Measurements from ENCODE around the gene RPS6KA2. TPM values are rescaled to one million over a fixed set of nuclear protein-coding genes. Genes with fewer than 3 reads are reported as not detected.

The RPS6KA2 gene
- total and polyA plus RNA-seq, 2 experiments from 2014 or later = 12.5 to 25.3 TPM

GRCh38 chr6:166474721-166475565 lies 152.1 kb downstream of the RPS6KA2 start:
- ATAC-seq (no peak), DNase-seq (ENCODE audit: low spot score) (no peak)
- no peaks in the 10 kb centered on the region for H4K20me1 ChIP-seq (replicated peaks; ENCODE audit: insufficient read depth)
- no peaks in the 10 kb centered on the region for H3F3A ChIP-seq (replicated peaks; ENCODE audit: low read depth)
- no peaks in the 10 kb centered on the region for H3K9me2 ChIP-seq (ENCODE audit: insufficient read depth)
- no peak for TF ChIP-seq POLR2AphosphoS5 (IDR thresholded peaks at IDR 0.05; ENCODE audit: low read depth)
- TF ChIP-seq JUNB (IDR thresholded peaks at IDR 0.05; ENCODE audit: unreplicated experiment) = no peak
- TF ChIP-seq ZNF462 (CRISPR knock-in tag; IDR thresholded peaks at IDR 0.05) = no peak
- no peak for TF ChIP-seq ZNF331 (CRISPR knock-in tag; IDR thresholded peaks at IDR 0.05; ENCODE audit: low read depth)
- TF ChIP-seq CREB1 (CRISPR knock-in tag; IDR thresholded peaks at IDR 0.05; ENCODE audit: low read depth) = no peak
- TF ChIP-seq STAT1 (IDR thresholded peaks at IDR 0.05; ENCODE audit: unreplicated experiment) = no peak
- no peak for TF ChIP-seq REST (IDR thresholded peaks at IDR 0.05; ENCODE audit: unreplicated experiment)
- TF ChIP-seq ZNF114 (CRISPR knock-in tag; IDR thresholded peaks at IDR 0.05) = no peak
- TF ChIP-seq NANOG (IDR thresholded peaks at IDR 0.05; ENCODE audit: borderline replicate concordance) = no peak
- TF ChIP-seq ETS1 (IDR thresholded peaks at IDR 0.05) = no peak
- TF ChIP-seq EZH2 (IDR thresholded peaks at IDR 0.05; ENCODE audit: low read depth, unreplicated experiment) = no peak
- TF ChIP-seq EZH2phosphoT487 (IDR thresholded peaks at IDR 0.05; ENCODE audit: unreplicated experiment) = no peak
- TF ChIP-seq CTCF (conservative IDR thresholded peaks at IDR 0.05; ENCODE audit: low read depth in 2 of 2) = no peak
- no peak overlapping the region for H3K27ac ChIP-seq (ENCODE audit: low read depth)
- Mint-ChIP-seq H3K4me3 (no peak overlapping the region), H3K9me3 (no peaks in the 10 kb centered on the region), H3K27me3 (ENCODE audit: insufficient read depth, low read depth, poor library complexity) (peaks cover 20% of the 10 kb centered on the region), H3K27ac (no peak overlapping the region), H3K36me3 (ENCODE audit: low read depth) (peaks cover 7% of the 10 kb centered on the region), H3K4me1 (peaks cover 5% of the 10 kb centered on the region; the same call in 2 of the 3 replicates)
- no peak overlapping the region for H3K4me2 ChIP-seq
- no peaks in the 10 kb centered on the region for H3K27me3 ChIP-seq (ENCODE audit: insufficient read depth)
- no peaks in the 10 kb centered on the region for H3K79me2 ChIP-seq (replicated peaks; ENCODE audit: insufficient read depth)
- H3K4me1 ChIP-seq (ENCODE audit: insufficient read depth) = no peaks in the 10 kb centered on the region
- no peaks in the 10 kb centered on the region; the same call in 1 of the 2 replicates for H3K36me3 ChIP-seq (ENCODE audit: insufficient read depth)
- no peak overlapping the region for H3K4me3 ChIP-seq
- H2AFZ ChIP-seq = no peak overlapping the region
